ENCODE data around the gene NEK7.

- TF ChIP-seq EZH2 (optimal IDR thresholded peaks at IDR 0.05; ENCODE audit: low read depth, low read length) (no peak), CTCF (IDR thresholded peaks at IDR 0.05; ENCODE audit: low read length) (no peak), EZH2phosphoT487 (IDR thresholded peaks at IDR 0.05; ENCODE audit: low read length) (no peak)
Measured at GRCh38 chr1:198176179-198176578, 19.4 kb downstream of the NEK7 start.
